ENCODE results near the gene PALD1. TPM values are rescaled to one million over a fixed set of nuclear protein-coding genes. Genes with fewer than 3 reads are reported as not detected.

Gene PALD1
- total and polyA plus RNA-seq, 9 of the 15 experiments (the other 6 are each of a cell fraction or from before 2014, with no cell fraction given): 0.03 to 0.29 (median 0.09) TPM; not detected in 2

- TF ChIP-seq, protein P1, sequence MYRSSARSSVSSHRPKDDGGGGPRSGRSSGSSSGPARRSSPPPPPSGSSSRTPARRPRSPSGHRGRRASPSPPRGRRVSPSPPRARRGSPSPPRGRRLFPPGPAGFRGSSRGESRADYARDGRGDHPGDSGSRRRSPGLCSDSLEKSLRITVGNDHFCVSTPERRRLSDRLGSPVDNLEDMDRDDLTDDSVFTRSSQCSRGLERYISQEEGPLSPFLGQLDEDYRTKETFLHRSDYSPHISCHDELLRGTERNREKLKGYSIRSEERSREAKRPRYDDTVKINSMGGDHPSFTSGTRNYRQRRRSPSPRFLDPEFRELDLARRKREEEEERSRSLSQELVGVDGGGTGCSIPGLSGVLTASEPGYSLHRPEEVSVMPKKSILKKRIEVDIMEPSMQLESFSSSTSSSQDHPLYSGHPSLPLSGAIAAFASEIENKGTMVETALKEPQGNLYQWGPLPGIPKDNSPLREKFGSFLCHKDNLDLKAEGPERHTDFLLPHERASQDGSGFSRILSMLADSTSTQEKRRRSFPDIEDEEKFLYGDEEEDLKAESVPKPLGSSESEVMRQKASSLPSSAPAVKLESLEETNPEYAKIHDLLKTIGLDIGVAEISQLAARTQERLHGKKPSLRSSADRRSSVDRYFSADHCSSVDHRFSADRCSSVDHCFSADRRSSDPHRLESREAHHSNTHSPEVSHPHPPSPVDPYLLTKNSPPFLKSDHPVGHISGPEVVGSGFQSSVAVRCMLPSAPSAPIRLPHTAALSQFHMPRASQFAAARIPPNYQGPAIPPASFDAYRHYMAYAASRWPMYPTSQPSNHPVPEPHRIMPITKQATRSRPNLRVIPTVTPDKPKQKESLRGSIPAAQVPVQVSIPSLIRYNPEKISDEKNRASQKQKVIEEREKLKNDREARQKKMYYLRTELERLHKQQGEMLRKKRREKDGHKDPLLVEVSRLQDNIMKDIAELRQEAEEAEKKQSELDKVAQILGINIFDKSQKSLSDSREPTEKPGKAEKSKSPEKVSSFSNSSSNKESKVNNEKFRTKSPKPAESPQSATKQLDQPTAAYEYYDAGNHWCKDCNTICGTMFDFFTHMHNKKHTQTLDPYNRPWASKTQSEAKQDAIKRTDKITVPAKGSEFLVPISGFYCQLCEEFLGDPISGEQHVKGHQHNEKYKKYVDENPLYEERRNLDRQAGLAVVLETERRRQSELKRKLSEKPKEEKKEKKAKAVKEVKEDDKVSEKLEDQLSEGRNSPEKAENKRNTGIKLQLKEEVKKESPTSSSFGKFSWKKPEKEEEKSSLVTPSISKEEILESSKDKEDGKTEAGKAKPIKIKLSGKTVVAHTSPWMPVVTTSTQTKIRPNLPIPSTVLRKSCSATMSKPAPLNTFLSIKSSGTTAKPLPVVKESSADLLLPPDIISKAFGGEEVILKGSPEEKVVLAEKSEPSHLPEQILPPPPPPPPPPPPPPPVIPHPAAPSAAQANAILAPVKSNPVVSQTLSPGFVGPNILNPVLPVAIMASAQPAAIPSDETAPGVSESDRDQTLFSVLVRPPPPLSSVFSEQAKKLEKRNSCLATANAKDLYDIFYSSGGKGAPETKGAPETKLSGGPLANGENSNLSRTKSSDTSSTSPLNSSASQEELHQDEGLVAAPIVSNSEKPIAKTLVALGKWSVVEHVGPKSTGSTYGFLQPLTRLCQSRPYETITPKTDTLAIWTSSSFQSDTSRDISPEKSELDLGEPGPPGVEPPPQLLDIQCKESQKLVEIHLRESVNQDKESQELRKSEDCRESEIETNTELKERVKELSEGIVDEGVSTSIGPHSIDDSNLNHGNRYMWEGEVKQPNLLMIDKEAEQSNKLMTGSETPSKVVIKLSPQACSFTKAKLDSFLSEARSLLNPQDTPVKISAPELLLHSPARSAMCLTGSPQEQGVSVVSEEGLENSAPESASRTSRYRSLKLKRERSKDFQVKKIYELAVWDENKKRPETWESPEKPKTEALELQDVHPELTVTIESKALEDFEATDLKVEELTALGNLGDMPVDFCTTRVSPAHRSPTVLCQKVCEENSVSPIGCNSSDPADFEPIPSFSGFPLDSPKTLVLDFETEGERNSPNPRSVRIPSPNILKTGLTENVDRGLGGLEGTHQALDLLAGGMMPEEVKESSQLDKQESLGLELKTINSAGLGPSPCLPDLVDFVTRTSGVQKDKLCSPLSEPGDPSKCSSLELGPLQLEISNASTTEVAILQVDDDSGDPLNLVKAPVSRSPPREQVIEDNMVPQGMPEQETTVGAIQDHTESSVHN (IDR thresholded peaks at IDR 0.05; ENCODE audit: borderline replicate concordance in 1 of 2, low read depth in 1 of 2): no peak
- TF ChIP-seq ATF1 (CRISPR knock-in tag; IDR thresholded peaks at IDR 0.05): no peak
- peak; percentile 59; the same call in 1 of the 2 replicates for TF ChIP-seq ATF1 (tag; IDR thresholded peaks at IDR 0.05)
- no peak for TF ChIP-seq ZSCAN32 (CRISPR knock-in tag; IDR thresholded peaks at IDR 0.05)
- no peak for TF ChIP-seq KAT2B (IDR thresholded peaks at IDR 0.05; ENCODE audit: low read depth, low read length)
- TF ChIP-seq SMARCA5 (IDR thresholded peaks at IDR 0.05): peak; percentile 29; the same call in 1 of the 2 replicates
- TF ChIP-seq PKNOX1 (IDR thresholded peaks at IDR 0.05): peak; percentile 77
- no peak for TF ChIP-seq ZNF253 (CRISPR knock-in tag; conservative IDR thresholded peaks at IDR 0.05)
- no peak for TF ChIP-seq ZKSCAN3 (CRISPR knock-in tag; IDR thresholded peaks at IDR 0.05)
- TF ChIP-seq, protein P2, sequence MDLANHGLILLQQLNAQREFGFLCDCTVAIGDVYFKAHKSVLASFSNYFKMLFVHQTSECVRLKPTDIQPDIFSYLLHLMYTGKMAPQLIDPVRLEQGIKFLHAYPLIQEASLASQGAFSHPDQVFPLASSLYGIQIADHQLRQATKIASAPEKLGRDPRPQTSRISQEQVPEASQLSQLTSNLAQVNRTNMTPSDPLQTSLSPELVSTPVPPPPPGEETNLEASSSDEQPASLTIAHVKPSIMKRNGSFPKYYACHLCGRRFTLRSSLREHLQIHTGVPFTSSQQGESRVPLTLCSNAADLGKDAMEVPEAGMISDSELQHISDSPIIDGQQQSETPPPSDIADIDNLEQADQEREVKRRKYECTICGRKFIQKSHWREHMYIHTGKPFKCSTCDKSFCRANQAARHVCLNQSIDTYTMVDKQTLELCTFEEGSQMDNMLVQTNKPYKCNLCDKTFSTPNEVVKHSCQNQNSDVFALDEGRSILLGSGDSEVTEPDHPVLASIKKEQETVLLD (IDR thresholded peaks at IDR 0.05): no peak
- TF ChIP-seq ETS2 (tag; IDR thresholded peaks at IDR 0.05; ENCODE audit: borderline replicate concordance, poor library complexity, severe bottlenecking): no peak
- no peak for TF ChIP-seq ZNF444 (CRISPR knock-in tag; IDR thresholded peaks at IDR 0.05)
- TF ChIP-seq ZNF41 (CRISPR knock-in tag; conservative IDR thresholded peaks at IDR 0.05): no peak
- no peak for TF ChIP-seq ZNF780A (CRISPR knock-in tag; IDR thresholded peaks at IDR 0.05)
- no peak for TF ChIP-seq MXI1 (IDR thresholded peaks at IDR 0.05; ENCODE audit: low read depth, low read length)
- TF ChIP-seq NFRKB (IDR thresholded peaks at IDR 0.05; ENCODE audit: low read depth): no peak
These were observed 111.4 kb downstream of the PALD1 start (continued) for GRCh38 chr10:70589762-70590654.
